PC-9 (cell line): ENCODE data around the gene PLXNC1.

ENCODE experiments used
- EZH2 ChIP-seq: fragments of 200-600 bp; sonication (generic); IDR thresholded peaks from 2 replicates; pipeline ENCODE4 v1.8.0; 2017; ENCODE audit warnings: antibody characterized with exemption, low read depth
- TF ChIP-seq, protein P1 (sequence below): fragments of 200-600 bp; sonication (generic); conservative IDR thresholded peaks from 2 replicates; pipeline ENCODE4 v1.6.1; 2017; ENCODE audit warnings: mixed run types, antibody characterized with exemption, mild to moderate bottlenecking, moderate library complexity

DNA sequence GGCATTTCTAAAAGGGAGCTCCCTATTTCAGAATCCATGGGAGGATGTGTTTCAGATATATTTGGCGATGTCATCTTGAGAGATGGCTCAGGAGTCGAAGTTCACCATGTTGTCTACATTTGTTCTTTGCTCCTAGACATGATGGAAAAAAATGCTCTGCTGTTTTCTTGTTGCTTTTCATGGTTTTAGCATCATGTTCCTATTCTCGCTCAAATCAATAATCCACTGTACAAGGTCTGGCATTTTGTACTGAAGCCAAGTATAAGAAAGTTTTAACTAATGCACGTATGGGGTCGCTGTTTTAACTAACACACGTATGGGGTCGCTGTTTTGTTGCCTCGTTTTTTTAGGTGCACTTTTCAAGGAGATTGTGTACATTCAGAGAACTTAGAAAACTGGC lies 60.9 kb downstream of the PLXNC1 start:
- TF ChIP-seq, protein P1, sequence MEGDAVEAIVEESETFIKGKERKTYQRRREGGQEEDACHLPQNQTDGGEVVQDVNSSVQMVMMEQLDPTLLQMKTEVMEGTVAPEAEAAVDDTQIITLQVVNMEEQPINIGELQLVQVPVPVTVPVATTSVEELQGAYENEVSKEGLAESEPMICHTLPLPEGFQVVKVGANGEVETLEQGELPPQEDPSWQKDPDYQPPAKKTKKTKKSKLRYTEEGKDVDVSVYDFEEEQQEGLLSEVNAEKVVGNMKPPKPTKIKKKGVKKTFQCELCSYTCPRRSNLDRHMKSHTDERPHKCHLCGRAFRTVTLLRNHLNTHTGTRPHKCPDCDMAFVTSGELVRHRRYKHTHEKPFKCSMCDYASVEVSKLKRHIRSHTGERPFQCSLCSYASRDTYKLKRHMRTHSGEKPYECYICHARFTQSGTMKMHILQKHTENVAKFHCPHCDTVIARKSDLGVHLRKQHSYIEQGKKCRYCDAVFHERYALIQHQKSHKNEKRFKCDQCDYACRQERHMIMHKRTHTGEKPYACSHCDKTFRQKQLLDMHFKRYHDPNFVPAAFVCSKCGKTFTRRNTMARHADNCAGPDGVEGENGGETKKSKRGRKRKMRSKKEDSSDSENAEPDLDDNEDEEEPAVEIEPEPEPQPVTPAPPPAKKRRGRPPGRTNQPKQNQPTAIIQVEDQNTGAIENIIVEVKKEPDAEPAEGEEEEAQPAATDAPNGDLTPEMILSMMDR: no peak
- no peak for TF ChIP-seq EZH2
